ENCODE measurements around the gene ELP2.
"Not testable (repeated sequence)": the region's sequence is repeated elsewhere in the genome, so short reads cannot be mapped to it uniquely, and the experiment has no call there.

ELP2 gene

DNA sequence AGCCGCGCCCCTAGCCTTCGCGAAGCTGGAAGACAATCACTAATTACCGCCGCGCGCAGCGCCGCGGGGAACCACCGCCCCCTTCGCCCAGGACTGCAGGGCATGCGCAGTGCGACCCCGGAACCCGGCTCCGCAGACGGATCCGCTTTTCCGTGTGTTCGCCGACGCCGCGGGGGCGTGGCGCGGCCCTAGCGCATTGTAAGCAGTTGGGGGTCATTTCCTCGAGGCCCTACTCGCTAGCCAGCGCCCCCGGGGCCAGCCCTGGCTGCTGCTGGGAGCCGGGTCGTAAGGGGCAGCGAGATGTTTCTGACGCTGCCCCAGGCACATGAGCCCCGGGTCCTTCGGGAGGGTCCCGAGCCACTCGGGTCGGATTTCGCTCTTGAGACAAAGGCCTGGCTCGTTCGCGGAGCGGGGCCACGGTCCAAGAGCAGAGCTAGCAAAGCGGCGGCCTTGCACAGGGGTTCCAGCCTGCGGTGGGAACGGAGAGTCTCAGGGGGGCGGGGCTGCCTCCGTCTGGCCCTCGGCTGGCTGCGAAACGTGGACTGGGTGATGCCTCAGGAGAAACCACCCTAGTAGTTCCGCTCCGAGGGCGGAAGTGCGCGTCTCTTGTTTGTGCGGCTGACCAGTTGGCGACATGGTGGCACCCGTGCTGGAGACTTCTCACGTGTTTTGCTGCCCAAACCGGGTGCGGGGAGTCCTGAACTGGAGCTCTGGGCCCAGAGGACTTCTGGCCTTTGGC is at the start of gene ELP2, which contains the start of gene SLC39A6:
Gene ELP2 (plus strand): TSS at position 600 of the 739 bp plus-strand sequence. CDS start 35 bp downstream, at position 635.
Gene SLC39A6 (minus strand): TSS at position 41 of the 739 bp plus-strand sequence. CDS start 2,333 bp downstream, outside the sequence.
- peak; percentile 73 to 98 (median 93) for DNase-seq

DNA sequence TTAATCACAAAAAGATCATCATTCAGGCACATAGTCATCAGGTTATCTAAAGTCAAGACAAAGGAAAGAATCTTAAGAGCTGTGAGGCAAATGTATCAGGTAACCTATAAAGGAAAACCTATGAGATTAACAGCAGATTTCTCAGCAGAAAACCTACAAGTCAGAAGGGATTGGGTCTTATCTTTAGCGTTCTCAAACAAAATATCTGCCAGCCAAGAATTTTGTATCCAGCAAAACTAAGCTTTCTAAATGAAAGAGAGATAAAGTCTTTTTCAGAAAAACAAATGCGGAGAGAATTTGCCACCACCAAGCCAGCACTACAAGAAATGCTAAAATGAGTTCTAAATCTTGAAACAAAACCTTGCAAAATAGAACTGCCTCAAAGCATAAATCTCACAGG is 48.6 kb upstream of the ELP2 start:
- not testable (repeated sequence) for DNase-seq

DNA sequence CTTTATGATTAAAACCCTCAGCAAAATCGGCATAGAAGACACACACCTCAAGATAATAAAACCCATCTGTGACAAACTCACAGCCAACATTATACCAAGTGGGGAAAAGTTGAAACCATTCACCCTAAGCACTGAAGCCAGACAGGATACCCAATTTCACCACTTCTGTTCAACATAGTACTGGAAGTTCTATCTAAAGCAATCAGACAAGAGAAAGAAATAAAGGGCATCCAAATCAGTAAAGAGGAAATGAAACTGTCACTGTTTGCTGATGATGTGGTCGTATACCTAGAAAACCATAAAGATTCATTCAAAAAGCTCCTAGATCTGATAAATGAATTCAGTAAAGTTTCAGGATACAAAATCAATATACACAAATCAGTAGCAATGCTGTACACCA is 46.0 kb upstream of the ELP2 start:
- DNase-seq, result no peak

DNA sequence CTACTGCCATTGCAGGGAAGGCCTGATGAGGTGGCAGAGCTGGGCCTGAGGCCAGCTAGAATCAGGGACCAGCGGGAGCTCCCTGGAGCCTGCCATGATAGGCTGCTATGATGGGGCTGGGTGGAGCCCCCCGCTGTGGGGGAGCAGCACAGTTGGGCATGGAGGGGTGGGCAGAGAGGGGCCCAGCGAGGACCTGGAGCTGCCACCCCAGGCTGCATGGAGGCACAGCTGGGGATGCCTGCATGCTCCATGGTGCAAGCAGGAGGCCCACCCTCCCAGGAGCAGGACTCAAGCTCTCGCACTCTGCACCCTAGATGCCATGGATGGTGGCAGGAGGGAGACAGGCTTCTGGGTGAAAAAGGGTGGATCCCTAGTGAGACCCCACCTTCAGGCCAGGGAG is 44.5 kb upstream of the ELP2 start:
- no peak for DNase-seq

- no peak for DNase-seq
Observed at GRCh38 chr18:36086186-36086585, 43.5 kb upstream of the ELP2 start.

- DNase-seq, result no peak
Observed at GRCh38 chr18:36088256-36088655, 41.4 kb upstream of the ELP2 start.

- no peak for DNase-seq
Observed at GRCh38 chr18:36089001-36089400, 40.7 kb upstream of the ELP2 start.

- not testable (repeated sequence) for DNase-seq
Observed at GRCh38 chr18:36092116-36092515, 37.6 kb upstream of the ELP2 start.

DNA sequence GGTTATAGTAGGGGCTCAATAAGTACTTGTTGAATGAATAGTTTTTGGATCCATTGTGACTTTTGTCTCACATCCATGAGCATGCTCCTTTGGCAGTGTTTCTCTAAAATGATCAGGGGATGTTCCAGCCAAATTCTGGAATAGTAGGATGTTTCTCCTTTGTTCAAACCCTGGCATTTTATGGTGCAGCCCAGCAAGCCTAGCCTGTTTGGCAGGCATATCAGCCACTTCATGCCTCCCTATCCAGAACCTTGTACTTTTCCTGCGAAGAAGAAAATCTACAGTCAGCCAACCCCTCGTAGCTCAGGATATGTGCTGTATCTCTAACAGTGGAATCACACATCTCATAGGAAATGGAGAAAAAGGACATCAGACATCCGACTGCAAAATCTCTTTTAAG is 35.3 kb upstream of the ELP2 start:
- DNase-seq, result no peak

DNA sequence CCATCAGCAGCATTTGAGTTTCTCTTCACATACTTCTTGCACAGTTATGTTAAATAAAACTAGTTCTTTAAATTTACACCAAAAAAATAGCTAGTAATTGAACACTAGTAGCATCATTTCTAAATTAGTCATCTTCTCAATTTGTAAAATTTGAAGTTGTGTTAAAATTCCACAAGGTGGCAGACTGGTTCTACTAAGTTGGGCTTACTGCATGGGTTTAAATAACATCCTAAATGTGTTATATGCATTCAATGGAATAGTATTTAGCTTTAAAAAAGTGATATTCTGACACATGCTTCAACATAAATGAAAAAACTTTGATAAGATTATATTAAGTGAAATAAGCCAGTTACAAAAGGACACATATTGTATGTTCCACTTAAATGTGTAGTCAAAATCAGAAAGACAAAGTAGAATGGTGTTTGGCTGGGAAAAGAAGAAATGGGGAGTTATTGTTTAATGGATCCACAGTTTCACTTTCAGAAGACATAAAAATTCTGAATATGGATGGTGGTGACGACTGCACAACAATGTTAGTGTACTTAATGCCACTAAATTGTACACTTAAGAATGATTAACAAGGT is 33.7 kb upstream of the ELP2 start:
- no peak for DNase-seq

DNA sequence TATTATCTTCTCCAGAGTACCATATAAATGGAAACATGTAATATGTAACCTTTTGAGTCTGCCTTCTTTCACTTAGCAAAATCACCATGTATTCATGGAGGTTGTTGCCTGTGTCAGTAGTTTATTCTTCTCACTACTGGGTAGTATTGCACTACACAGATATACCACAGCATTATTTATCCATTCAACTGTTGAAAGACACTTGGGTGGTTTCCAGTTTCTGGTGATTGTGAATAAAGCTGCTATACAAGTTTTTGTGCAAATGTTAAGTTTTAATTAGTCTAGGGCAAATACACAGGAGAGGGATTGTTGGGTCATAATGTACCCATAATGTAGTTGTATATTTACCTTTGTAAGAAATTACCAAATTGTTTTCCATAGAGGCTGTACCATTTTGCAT is 32.7 kb upstream of the ELP2 start:
- DNase-seq, result no peak

DNA sequence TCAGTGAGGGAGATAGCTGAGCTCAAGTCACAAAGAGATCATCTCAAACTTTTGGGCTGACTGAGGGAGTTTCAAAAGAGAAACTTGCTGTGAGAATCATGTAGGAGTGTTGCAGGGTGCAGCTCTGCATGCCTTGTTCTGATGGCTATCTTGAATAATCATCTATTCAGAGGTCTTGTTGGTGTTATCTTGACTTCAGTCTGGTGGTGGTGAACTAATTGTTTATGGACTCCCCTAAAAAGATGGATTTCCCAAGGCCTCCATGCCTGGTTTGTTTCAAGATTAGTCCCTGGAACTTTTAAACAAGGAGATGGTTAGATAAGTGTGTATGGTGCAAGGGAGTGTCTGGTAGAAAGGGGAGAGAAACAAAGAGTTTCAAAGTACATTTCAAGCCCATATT is 30.4 kb upstream of the ELP2 start:
- no peak for DNase-seq

DNA sequence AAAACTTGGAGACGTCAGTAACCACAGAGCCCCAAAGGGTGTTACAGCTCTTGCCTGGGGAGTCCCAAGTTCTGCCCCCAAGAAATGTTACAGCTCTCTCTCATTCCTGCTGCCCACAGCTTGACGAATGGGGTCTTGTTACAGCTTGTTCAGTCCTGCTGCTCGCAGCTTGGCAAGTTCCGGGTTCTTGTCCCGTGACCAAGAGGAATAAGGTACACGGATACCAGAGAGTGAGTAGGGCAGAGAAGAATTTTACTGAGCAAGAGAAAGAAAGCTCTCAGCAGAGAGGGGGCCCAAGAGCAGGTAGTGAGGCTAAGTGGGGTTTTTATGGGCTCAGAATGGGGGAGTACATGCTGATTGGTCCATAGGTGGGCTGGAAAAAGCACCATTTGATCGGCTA is 27.8 kb upstream of the ELP2 start:
- no peak for DNase-seq

DNA sequence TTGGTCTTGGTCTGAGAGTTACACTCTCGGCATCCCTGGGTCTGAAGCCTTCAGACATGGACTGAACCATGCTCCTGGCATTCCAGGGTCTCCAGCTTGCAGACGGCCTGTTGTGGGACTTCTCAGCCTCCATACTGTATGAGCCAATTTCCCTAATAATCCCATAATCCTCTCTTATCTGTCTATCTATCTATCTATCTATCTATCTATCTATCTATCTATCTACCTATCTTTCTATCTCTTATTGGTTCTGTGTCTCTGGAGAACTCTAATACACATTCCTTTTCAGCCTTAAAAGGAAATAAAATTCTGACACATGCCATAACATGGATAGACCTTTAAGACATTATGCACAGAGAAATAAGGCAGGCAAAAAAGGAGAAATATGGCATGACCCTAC is 24.9 kb upstream of the ELP2 start:
- DNase-seq, result no peak

- DNase-seq, result no peak
Observed at GRCh38 chr18:36107477-36107876, 22.2 kb upstream of the ELP2 start.

DNA sequence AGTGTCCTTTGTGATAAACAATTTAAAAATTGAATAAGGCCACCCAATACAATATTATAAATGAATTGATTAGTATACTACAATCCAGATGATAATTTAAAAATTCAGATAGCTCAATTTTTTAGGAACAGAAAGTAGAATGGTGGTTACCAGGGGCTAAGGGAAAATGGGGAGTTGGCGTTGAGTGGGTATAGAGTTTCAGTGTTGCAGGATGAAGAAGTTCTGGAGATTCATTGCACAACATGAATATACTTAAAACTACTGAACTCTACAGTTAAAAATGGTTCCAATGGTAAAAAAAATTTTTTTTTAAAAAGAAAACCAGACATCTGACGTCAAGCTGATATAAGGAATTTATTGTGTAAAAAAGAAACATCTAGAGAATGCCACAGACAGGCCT is 21.5 kb upstream of the ELP2 start:
- DNase-seq, result no peak

GRCh38 chr18:36108601-36109000 is 21.1 kb upstream of the ELP2 start:
- no peak for DNase-seq

DNA sequence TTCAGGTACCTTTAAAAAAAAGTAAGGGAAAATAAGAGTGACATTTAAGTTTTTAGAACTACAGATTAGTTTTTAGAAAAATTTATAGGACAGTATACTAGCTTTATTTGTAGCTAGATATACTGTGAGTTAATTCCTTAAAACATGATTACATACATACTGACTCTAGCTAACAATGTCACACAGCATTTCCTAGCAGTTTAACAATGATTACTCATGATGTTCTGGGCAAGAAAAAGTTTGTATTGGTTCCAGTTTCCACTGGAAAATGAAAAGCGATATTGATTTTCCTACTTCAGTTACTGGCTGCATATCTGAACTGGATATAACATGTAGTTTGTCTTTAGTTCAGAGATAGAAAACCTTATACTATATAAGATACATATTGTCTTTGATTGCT is 20.0 kb upstream of the ELP2 start:
- DNase-seq, result no peak

DNA sequence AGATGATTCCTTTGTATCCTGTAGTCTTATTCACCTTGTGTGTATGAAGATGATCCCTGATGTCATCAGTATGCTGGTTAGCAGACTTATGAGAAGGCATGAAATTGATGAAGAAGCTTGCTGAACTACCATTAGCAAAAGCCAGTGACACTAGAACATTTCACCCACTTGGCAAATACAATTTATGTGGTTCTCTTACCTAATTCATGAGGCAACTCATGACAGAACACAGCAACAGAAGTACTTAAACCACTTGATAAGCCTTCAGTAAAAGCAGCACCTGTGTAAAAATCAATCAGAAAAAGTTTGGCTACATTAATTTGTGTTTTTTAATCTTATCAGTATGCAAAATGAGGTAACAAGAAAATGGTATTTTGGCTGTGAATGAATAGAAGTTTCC is 17.4 kb upstream of the ELP2 start:
- DNase-seq, result no peak

DNA sequence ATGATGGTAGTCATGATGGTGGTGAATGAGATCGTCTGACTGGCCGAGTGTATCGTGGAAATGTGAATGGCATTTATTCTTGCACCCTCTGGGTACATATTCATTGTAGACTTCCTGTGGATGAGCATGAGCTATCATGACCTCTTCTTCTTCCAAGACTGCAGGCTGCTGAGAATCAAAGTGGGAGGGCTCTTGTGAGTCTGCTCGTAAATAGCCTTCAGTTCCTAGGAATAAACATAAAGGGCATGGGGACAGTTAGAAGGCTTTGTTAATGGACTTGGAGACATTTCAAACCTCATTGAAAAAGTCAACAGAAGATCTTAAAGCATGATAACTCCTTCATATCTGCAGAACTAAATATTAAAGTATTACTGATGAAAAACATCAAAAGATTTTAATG is 15.4 kb upstream of the ELP2 start:
- no peak for DNase-seq

- no peak for DNase-seq
Observed at GRCh38 chr18:36114738-36115137, 15.0 kb upstream of the ELP2 start.

DNA sequence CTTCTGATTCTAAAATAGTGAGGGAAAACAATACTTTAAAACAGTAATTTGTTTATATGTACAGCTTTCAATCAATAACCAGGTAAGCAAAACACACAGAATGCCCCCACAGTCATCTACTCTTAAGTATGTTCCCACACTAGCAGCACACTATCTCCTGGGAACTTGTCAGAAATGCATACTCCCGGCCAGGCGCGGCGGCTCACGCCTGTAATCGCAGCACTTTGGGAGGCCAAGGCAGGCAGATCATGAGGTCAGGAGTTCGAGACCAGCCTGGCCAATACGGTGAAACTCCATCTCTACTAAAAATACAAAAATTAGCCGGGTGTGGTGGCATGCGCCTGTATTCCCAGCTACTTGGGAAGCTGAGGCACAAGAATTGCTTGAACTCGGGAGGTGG is 12.9 kb upstream of the ELP2 start:
- not testable (repeated sequence) for DNase-seq

GRCh38 chr18:36120297-36120696 is 9.4 kb upstream of the ELP2 start:
- DNase-seq, result no peak
